Measurements from ENCODE around the gene KCNJ6.
"Not testable (repeated sequence)": the region's sequence is repeated elsewhere in the genome, so short reads cannot be mapped to it uniquely, and the experiment has no call there.

The KCNJ6 gene

GRCh38 chr21:37671381-37671780 is 244.9 kb downstream of the KCNJ6 start:
- H3K4me3 ChIP-seq (ENCODE audit: control insufficient read depth, low read depth, low read length), result no peak overlapping the region
- DNase-seq (ENCODE audit: low read depth), result no peak
- TF ChIP-seq CTCF (IDR thresholded peaks at IDR 0.05; ENCODE audit: control insufficient read depth, insufficient read depth, low read depth, low read length, missing control alignments), result no peak

GRCh38 chr21:37670883-37671282 is 245.4 kb downstream of the KCNJ6 start:
- DNase-seq (ENCODE audit: low read depth), result peak; percentile 32
- TF ChIP-seq CTCF (IDR thresholded peaks at IDR 0.05; ENCODE audit: control insufficient read depth, insufficient read depth, low read depth, low read length, missing control alignments), result no peak
- no peak overlapping the region for H3K4me3 ChIP-seq (ENCODE audit: control insufficient read depth, low read depth, low read length)

- no peak for TF ChIP-seq CTCF (IDR thresholded peaks at IDR 0.05; ENCODE audit: control insufficient read depth, insufficient read depth, low read depth, low read length, missing control alignments)
- no peak overlapping the region for H3K4me3 ChIP-seq (ENCODE audit: control insufficient read depth, low read depth, low read length)
- no peak for DNase-seq (ENCODE audit: low read depth)
Measured at GRCh38 chr21:37669249-37669648, 247.0 kb downstream of the KCNJ6 start.

- no peak for DNase-seq (ENCODE audit: low read depth)
- no peak for TF ChIP-seq CTCF (IDR thresholded peaks at IDR 0.05; ENCODE audit: control insufficient read depth, insufficient read depth, low read depth, low read length, missing control alignments)
- no peak overlapping the region for H3K4me3 ChIP-seq (ENCODE audit: control insufficient read depth, low read depth, low read length)
Measured at GRCh38 chr21:37668462-37669239, 247.6 kb downstream of the KCNJ6 start.

GRCh38 chr21:37667380-37667779 is 248.9 kb downstream of the KCNJ6 start:
- no peak for TF ChIP-seq CTCF (IDR thresholded peaks at IDR 0.05; ENCODE audit: control insufficient read depth, insufficient read depth, low read depth, low read length, missing control alignments)
- H3K4me3 ChIP-seq (ENCODE audit: control insufficient read depth, low read depth, low read length), result no peak overlapping the region
- DNase-seq (ENCODE audit: low read depth), result no peak

- DNase-seq (ENCODE audit: low read depth), result no peak
- TF ChIP-seq CTCF (IDR thresholded peaks at IDR 0.05; ENCODE audit: control insufficient read depth, insufficient read depth, low read depth, low read length, missing control alignments), result no peak
- no peak overlapping the region for H3K4me3 ChIP-seq (ENCODE audit: control insufficient read depth, low read depth, low read length)
Measured at GRCh38 chr21:37665230-37666024, 250.8 kb downstream of the KCNJ6 start.

- not testable (repeated sequence) for H3K4me3 ChIP-seq (ENCODE audit: control insufficient read depth, low read depth, low read length); DNase-seq (ENCODE audit: low read depth)
Measured at GRCh38 chr21:37662227-37662626, 254.0 kb downstream of the KCNJ6 start.

All from AG09309 (cell line).